Medulla oblongata (tissue), 1 donor: ENCODE measurements around the gene IGF2BP3.
A peak's percentile ranks its signal among the peaks of the same experiment; 100 is the strongest.

Source experiments
- DNase-seq: peaks from one replicate; pipeline ENCODE4 v3.0.0-alpha.2; 2015; ENCODE audit errors: extremely low spot score

Gene IGF2BP3

DNA sequence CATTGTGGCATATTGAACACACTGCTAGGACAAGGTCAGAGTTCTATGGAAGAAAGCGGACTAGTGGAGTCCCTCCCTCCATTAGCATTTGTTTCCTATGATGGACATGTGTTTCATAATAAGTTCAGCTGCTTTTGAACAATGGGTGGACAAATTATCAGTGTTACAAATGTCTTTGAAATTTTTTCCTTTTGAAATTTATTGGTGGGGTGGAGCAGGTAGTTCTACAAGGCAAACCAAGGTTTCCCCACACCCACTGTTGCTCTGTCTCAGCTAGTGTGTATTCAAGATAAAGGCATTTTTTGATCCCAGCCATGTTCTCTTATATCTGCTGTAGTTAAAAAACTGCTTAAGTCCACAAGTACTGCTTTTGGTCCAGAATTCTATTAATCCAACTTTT, 91.3 kb downstream of the IGF2BP3 start:
- DNase-seq: no peak

DNA sequence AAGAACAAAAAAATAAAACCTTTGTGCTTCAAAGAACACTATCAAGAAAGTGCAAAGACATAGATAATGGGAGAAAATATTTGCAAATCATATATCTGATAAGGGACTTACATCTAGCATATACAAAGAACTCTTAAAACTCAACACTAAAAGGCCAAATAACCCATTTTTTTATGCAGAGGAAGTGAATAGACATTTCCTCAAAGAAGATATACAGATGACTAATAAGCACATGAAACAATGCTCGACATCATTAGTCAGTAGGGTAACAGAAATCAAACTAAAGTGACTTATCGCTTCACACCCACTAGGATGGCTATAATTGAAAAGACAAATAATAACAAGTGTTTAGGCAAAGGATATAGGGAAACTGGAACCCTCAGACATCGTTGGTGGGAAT, 93.2 kb downstream of the IGF2BP3 start:
- DNase-seq: no peak

DNA sequence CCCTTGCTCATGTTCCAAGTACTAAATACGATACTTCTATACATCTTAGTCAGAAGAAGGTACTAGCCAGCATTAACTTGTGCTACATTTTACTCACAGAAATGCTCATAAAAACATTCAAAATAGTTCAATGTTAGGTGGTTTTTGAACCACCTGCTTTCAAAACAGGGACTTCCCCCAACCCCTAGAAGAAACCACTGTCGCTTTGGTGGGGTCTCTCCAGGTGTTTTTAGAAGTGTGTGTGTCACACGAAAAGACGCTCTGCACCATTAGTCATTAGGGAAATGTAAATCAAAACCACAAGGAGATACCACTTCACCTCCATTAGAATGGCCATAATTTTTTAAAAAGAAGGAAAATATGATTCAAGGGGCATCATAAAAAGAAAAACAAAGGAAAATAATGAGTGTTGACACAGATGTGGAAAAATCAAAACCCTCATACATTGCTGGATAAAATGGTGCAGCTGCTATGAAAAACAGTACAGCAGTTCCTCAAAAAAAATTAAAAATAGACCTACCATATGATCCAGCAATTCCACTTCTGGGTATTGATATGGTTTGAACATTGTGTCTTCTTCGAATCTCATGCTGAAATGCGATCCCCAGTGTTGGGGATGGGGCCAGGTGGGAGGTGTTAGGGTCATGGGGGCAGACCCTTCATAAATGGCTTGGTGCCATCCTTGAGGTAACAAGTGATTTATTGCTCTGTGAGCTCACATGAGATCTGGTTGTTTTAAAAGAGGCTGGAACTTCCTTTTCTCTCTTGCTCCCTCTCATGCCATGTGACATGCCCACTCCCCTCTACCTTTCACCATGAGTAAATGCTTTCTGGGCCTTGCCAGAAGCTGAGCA, 96.9 kb downstream of the IGF2BP3 start:
- DNase-seq: no peak

DNA sequence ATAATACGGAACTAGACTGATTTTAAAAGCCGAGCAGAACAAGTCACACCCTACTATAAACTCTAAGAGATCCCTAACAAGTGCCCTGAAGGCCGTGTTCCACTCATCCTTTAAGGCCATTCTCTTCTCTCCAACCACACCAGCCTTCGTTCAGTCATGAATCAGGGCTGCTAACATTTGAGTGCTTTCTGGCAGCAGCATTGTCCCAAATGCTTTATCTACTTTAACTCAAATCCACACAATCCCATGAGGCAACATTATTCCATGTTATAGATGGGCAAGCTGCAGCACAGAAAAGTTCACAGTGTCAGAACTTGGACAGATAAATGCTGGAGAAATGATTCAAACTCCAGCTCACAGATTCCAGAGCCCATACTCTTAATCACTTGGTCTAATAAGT, 97.7 kb downstream of the IGF2BP3 start:
- no peak for DNase-seq

DNA sequence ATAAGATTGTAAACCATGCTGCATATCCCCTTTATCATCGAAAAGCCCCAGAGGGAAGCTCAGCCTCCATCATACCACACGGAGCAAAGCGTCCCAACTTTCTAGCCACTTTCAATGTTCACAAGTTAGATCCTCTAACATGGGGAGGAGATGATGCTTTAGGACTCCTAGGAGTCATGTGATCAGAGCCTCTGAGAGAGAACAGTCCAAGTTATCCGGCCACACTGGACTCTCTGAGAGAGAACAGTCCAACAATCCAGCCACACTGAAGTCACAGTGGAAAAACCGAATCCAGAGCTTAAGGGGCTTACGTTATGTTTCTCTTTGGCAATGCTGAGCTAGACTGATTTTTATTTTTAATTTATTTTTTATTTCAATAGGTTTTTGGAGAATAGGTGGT, 98.6 kb downstream of the IGF2BP3 start:
- DNase-seq: no peak

DNA sequence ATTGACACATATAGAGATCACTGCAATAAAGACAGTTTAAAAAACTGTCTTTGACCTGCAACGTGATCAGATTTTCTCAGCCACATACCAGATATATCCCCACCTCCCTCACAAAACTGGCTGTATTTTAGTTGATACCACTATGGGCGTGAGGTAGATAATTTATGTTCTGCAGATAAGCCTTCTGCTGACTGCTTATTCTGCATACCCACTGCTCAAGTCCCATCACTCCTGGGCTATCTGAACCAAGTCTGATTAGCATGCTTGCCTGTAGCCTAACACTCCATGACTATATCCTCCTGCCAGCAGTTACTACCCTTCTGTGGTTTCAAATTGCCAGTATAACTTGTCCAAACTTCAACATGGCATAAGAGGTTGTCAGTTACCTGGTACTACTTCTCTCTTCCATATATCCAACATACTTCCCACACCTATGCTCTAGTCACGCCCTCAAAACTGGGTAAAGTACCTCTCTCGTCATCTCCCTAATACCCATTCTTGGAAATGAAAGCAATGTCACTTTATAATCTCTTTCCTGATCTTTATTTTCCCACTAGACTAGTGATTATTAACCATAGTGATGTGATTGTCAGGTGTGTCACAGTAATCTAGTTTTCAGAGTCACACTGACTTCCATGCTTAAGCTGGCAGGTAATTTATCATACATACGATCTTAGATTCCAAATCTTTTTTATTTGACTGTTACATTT, 100.4 kb downstream of the IGF2BP3 start:
- DNase-seq: no peak

DNA sequence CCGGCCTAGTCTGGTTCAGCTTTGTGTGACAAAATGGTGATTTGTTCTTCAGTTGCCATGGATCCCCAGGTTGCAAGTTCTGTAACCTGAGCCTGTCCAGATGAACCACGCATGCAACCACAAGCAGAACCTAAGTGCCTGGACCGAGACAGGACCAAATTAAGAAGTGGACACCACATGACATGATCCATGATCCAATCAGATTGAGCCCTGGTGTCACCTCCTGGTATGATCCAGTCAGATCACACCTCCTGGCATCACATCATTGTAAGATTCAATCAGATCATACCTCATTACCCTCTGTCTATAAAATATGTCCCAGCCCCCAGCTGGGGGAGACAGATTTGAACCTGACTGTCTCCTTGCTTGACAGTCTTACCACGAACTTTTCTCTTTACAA, 101.2 kb downstream of the IGF2BP3 start:
- DNase-seq: no peak

DNA sequence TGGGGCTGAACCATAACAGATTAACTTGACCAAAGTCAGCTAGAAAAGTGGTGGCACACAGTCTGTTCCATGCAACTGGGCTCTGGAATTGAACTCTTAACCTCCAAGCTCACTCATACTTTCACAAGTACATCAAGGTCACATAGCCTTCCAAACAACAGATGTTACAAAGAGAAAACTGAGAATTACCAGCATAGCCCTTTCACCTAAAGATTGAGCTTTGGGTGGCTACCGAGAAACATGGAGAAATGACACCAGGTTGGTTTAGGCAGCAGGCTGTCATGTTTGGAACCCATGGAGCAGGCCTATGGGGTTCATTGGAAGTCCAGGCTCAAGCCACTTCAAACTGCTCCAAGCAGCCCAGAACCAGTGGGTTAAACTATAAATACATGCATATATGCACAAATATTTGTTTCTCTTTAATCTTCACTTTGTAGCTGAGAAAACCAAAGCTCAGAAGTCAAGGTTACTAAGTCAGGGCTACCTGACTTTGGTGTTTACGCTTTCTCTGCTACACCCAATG, 112.1 kb downstream of the IGF2BP3 start:
- no peak for DNase-seq

DNA sequence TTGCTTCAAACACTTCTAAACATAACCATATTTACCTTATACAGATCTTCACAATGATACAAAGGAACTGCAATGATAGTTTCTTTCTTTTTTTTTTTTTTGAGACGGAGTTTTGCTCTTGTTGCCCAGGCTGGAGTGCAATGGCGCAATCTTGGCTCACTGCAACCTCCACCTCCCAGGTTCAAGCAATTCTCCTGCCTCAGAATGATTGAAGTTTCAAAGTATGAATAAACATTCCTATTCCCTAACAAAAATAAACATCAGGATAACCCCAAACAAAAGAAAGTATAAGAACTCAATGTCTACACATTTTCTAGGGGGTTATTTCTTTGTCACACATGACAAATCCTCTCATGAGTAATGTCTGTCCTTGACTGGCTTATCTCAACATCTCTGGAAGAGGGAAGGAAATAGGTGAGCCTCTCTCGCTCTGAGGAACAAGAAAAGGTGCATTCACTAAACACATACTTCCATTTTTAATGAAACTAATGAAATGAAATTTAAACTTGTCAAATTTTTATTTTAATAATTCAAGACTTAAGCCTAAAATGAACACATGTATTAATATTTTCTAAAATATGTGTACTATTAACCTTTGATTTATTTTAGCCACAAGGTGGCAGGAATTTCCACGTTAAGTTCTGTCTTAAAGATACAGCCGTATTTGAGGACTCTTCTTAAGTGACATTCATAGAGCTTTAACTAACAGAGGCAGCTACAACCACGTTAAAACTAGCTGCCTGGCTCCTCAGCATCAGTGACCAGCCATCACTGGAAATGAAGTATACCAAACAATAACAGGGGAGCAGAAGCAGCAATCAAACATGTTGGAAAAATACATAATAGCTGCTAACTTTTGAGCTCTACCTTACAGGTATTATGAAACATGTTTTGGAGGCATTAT, 112.8 kb downstream of the IGF2BP3 start:
- DNase-seq: peak; percentile 27

DNA sequence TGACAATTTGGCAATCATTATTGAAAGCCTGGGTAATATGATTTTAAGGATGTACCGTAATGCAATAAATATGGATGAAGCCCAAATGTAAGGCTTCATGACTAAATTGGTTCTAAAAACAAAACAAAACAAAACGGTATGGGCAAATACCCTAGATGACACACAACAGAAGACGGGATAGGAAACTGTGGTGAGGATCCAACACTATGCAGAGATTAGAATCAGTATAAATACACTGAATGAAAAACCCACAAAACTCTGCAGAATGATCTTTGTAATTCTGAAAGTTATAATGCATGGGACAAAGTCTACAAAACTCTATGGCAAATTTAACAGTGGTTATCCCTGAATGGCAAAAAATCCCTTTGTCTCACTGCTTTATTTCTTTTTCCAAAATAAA, 113.6 kb downstream of the IGF2BP3 start:
- DNase-seq: no peak

DNA sequence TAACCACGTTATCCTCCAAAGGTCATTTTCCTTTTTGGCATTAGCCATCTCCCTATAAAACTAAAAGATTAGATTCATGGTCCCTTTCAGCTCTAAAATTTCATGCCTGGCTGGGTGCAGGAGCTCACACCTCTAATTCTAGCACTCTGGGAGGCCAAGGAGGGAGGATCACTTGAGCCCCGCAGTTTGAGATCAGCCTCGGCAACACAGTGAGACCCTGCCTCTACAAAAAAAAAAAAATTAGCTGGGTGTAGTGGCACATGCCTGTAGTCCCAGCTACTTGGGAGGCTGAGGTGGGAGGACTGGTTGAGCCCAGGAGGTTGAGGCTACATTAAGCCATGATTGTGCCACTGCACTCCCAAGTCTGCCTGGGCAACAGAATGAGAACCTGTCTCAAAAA, 114.1 kb downstream of the IGF2BP3 start:
- no peak for DNase-seq

DNA sequence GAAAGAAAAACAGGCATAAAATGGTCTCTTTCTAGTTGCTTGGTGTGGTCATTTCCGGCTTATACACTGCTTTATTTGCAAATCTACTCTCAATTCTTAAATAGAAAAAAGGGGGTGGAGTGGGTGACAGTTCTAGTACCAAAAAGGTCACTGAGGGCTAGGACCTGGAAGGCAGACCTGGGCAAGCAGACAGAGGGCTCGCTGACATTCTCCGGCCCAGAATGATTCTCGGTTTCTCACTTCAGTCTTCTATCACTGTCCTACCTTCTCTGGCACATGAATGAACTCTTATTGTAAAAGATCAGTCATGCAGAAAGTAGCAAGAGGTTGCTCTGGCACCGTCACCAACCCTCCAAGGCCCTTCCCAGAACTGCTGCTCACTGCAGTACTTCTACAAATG, 117.1 kb downstream of the IGF2BP3 start:
- no peak for DNase-seq

DNA sequence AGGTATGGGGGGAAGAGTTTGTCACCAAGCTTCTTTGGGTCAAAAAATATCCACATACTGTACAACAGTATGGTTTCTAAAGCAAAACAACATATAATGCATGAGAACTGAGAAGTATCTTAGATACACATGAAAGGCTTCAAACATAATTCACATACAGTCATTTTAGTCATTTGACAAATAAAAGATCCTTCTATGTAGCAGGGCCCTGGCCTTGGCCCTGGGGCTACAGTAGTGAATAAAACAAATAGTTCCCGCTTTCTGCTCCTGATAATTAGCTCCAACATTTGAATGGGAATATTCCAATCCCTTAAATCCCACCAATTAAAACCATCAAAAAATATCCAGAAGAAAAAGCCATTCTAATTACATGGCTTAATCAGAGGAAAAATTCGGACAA, 119.8 kb downstream of the IGF2BP3 start:
- no peak for DNase-seq

DNA sequence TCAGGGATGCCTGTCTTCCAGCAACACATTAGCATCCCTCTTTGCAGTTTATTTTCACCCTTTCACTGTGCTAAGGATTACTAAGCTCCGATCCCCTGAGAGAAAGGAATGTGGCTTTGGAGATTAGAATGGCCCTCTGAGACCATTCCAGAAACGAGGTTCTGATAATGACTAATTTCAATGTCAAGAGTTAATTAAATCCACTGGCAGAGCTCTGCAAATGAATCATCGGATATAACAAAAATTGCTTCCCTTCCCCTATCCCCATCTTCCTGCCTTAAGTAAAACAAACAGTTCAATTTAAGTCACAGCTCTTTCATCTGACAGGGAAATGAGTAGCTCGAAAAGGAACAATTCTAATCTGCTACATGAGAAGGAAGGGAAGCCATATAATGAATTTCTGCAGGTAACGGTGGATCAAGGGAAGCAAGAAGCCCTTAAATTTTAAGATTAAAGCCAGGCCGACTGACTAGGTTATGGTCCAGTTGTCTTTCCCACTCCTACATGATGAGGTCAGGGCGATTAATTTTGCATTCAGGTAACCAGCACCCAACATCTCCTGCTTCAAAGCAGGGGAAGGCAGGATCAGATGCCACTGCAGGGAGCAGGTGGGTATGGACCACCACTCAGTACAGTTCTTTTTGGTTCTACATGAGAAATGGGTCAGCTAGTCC, 120.7 kb downstream of the IGF2BP3 start:
- no peak for DNase-seq

DNA sequence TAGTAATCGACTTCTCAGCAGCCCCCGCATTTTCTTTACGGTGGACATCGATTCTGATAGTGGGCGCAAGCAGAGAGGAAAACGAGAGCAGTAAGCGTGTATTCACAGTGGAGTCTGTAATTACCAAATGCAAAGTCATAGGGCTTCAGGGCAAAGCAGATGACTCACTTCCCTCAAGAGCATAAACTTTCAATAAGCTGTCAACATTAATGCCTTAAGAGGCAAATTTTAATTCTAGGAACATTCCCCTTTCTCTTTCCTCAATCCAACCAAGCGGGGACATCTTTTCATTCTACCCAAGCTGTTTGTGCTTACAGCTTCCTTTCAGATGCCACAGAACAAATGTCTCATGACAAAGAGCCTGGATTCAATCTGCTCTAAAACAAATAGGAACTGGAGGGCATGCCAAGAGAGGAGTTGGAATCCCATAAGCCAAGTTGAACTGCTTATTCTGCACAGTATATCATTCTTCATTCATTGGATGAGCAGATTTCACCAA, 122.6 kb downstream of the IGF2BP3 start:
- no peak for DNase-seq

DNA sequence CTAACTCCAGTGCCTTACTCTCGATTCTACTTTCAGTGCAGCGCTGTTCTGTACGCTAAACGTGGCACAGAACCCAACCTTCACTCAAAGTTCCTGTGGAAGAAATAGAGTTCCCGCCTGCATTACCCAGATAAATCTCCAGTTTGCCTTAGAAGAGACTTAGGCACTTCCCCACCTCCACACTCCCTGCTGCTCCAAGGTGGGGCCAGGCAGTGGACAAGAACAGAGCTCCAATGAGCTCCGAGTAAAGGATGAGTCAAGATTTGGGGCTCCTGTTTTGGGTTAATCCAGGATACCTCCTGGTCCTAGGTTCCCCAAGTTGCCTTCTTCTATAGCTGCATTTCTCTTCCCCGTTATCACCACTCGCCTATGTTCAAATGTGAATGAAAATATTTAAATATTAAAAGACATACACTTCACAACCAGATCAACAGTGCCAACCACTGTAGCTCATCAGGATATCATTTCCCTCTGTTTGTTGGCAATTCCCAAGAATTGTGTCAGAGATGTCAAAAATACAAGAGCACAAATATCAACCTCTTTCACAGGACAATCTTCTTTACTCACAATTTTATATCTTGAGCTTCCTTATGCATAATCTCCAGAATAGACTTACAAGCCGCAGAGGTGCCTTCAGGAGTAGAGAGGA, 123.1 kb downstream of the IGF2BP3 start:
- DNase-seq: no peak

DNA sequence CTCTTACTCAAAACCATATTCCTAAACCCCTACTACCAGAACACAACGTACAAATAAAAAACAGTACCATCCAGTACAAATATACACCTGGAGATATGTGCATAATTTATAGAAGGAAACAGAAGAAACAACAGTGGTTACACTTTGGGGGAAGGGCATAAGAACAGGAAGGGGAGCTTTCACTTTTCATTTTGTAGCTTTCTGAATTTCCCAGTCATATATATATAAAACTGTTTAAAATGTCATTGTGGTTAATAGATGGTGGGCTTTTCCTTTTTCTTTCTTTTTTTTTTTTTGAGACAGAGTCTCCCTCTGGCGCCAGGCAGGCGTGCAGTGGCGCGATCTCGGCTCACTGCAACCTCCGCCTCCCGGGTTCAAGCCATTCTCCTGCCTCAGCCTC, 124.0 kb downstream of the IGF2BP3 start:
- no peak for DNase-seq

DNA sequence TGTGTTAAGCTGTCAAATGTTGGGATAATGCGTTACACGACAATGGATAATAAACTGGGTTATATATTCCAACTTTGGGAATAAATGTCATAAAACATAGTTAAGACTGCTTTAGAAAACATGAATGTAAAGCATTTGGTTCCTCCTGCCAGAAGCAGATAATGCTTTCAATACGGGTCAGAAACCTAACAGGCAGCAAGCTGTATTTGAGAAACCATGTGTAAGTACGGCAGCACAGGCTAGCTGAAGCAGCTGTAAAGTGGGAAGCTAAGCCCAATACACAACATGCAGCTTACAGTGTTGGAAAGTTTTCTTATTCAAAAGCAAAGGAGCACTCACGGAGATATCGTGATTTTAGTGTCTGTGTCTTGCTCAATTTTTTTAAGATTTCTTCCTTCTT, 124.7 kb downstream of the IGF2BP3 start:
- DNase-seq: no peak

DNA sequence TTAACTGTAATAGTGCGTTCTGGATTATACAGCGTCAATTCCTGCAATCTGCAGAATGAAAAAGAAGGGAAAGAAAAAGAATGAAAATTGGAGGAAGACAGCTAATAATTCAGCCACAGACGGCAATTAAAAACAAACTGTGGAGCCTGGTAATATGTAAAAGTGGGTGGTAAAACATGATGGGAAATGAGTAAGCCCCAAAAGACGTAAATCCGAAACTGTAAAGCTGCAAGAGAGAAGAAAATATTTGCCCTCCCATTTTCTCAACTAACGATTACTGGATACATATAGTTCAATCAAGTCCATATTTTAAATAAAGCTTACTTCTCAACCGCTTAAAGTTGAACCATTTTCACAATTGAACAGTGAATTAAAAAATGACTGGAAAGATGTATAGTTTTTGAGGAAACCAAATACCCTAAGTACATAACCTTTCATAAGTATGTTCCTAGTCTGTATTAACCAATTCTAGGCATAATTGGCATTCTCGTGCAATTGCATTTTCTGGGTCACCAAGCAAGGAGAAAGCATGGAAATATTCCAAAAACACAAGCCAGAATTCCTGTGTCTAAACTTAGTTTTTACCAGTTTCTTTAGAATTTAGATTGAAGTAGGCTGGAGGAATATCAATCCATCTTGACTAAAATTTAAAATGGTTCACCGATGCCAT, 126.3 kb downstream of the IGF2BP3 start:
- DNase-seq: no peak

DNA sequence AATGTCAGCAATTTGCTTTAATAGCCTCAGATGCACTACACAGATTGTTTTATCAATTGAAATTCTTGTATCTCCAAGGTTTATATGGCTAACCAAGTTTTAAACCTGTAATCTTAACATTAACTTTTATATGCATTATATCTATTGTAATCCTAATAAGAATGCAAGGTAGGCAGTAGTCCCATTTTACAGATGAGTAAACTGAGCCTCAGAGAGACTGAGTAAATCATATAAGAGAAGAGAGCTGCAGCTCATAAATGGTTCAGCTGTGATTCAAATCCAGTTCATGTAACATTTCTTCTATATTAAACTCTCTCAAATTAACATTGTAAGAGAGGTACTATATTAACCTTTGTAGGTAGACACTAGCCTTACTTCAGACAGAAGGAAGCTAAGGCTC, 127.2 kb downstream of the IGF2BP3 start:
- DNase-seq: no peak
